NCI-H1417 (cell line): Measurements from ENCODE around the gene PARD3.
A peak's percentile ranks its signal among the peaks of the same experiment; 100 is the strongest.

Source experiments
- DNase-seq, 3 experiments: peaks; one replicate each; lab custom pipeline; 2025; lab: John Stamatoyannopoulos, UW

Gene PARD3

GRCh38 chr10:34260904-34261303 lies 554.2 kb downstream of the PARD3 start:
- DNase-seq: peak in 1 of 3 experiments; percentile 31

GRCh38 chr10:34256216-34256615 lies 558.9 kb downstream of the PARD3 start:
- no peak for DNase-seq

GRCh38 chr10:34255035-34255434 lies 560.1 kb downstream of the PARD3 start:
- DNase-seq: no peak

- peak in 1 of 3 experiments; percentile 4 for DNase-seq
Observed at GRCh38 chr10:34254596-34254995, 560.5 kb downstream of the PARD3 start.

- peak in 1 of 3 experiments; percentile 25 for DNase-seq
Observed at GRCh38 chr10:34252111-34252510, 563.0 kb downstream of the PARD3 start.

GRCh38 chr10:34251177-34251576 lies 563.9 kb downstream of the PARD3 start:
- no peak for DNase-seq

- DNase-seq: no peak
Observed at GRCh38 chr10:34250722-34251121, 564.4 kb downstream of the PARD3 start.

GRCh38 chr10:34249634-34250033 lies 565.5 kb downstream of the PARD3 start:
- peak in 1 of 3 experiments; percentile 9 for DNase-seq

- DNase-seq: no peak
Observed at GRCh38 chr10:34247560-34247959, 567.5 kb downstream of the PARD3 start.

GRCh38 chr10:34244756-34245484 lies 570.2 kb downstream of the PARD3 start:
- DNase-seq: no peak

GRCh38 chr10:34241226-34242000 lies 573.7 kb downstream of the PARD3 start:
- DNase-seq: no peak

- DNase-seq: no peak
Observed at GRCh38 chr10:34240039-34240438, 575.1 kb downstream of the PARD3 start.

GRCh38 chr10:34237898-34238455 lies 577.1 kb downstream of the PARD3 start:
- DNase-seq: no peak

GRCh38 chr10:34236931-34237330 lies 578.2 kb downstream of the PARD3 start:
- peak in 1 of 3 experiments; percentile 8 for DNase-seq

- peak in 1 of 3 experiments; percentile 44 for DNase-seq
Observed at GRCh38 chr10:34235164-34235832, 579.8 kb downstream of the PARD3 start.

- DNase-seq: no peak
Observed at GRCh38 chr10:34232481-34232880, 582.6 kb downstream of the PARD3 start.

GRCh38 chr10:34231441-34232180 lies 583.5 kb downstream of the PARD3 start:
- DNase-seq: no peak

GRCh38 chr10:34229917-34230316 lies 585.2 kb downstream of the PARD3 start:
- DNase-seq: no peak

GRCh38 chr10:34228066-34228465 lies 587.0 kb downstream of the PARD3 start:
- DNase-seq: no peak

GRCh38 chr10:34224639-34225038 lies 590.5 kb downstream of the PARD3 start:
- DNase-seq: peak in 1 of 3 experiments; percentile 67

GRCh38 chr10:34223658-34224057 lies 591.4 kb downstream of the PARD3 start:
- no peak for DNase-seq

- DNase-seq: no peak
Observed at GRCh38 chr10:34222359-34222758, 592.7 kb downstream of the PARD3 start.
